ENCODE results near the gene CENPM. TPM values are rescaled to one million over a fixed set of nuclear protein-coding genes. Genes with fewer than 3 reads are reported as not detected.

The CENPM gene
- total RNA-seq, 1 donor from 2014 or later: 1.3 TPM

DNA sequence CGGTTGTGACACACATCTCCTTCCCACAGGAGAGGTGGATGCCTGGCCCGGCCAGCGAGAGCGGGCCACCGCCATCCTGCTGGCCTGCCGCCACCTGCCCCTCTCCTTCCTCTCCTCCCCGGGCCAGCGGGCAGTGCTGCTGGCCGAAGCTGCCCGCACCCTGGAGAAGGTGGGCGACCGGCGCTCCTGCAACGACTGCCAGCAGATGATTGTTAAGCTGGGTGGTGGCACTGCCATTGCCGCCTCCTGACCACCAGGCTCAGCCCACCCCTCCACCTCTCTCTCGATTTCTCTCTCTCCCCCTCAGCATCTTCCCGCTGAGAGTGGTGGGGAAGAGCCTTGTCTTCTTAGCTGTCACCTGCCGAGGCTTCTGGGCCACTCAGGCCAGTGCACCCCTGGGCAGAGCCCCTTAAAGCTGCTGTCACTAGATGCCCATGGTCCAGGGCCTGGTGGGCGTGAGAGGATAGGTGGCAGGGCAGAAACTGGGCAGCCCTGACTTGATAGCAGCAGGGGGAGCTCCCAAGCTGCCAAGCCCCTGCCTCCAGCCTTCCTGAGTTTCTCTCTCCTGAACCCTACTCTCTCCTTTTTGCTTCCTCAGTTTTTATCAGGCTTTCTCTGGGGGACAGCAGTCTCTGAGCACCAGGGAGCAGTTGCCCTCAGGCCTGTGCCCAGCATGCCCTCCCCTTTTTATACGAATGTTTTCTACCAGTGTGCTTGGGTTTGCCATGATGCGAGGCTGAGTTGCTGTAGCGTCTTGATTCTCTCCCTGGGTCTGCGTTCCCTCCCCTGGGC lies 41.3 kb downstream of the CENPM start:
- DNase-seq (no peak), ATAC-seq (no peak)
- peaks cover 3% of the 10 kb centered on the region for H3K4me1 ChIP-seq
- no peak for TF ChIP-seq CTCF (IDR thresholded peaks at IDR 0.05)
- no peaks in the 10 kb centered on the region for H3K9me3 ChIP-seq
- intact Hi-C loops (cut with DNase I): no loop called here
- no peak overlapping the region for H3K4me3 ChIP-seq
- peaks cover 18% of the 10 kb centered on the region for H3K27me3 ChIP-seq
- no peak overlapping the region for H3K27ac ChIP-seq
- peaks cover 44% of the 10 kb centered on the region for H3K36me3 ChIP-seq

GRCh38 chr22:41904450-41905410 lies 42.2 kb downstream of the CENPM start:
- no peak for ATAC-seq
- Histone ChIP-seq H3K27me3 (peaks cover 9% of the 10 kb centered on the region), H3K27ac (no peak overlapping the region), H3K9me3 (no peaks in the 10 kb centered on the region), H3K4me3 (no peak overlapping the region), H3K4me1 (no peaks in the 10 kb centered on the region), H3K36me3 (peaks cover 53% of the 10 kb centered on the region)
- DNase-seq: no peak
- intact Hi-C loops (cut with DNase I): no loop called here
- no peak for TF ChIP-seq CTCF (IDR thresholded peaks at IDR 0.05)

- no peaks in the 10 kb centered on the region for H3K4me1 ChIP-seq
- ATAC-seq: no peak
- no peaks in the 10 kb centered on the region for H3K9me3 ChIP-seq
- TF ChIP-seq CTCF (IDR thresholded peaks at IDR 0.05): no peak
- H3K27me3 ChIP-seq: no peaks in the 10 kb centered on the region
- H3K36me3 ChIP-seq: peaks cover 70% of the 10 kb centered on the region
- no peak overlapping the region for H3K27ac ChIP-seq
- no peak for DNase-seq
- intact Hi-C loops (cut with DNase I): no loop called here
- no peak overlapping the region for H3K4me3 ChIP-seq
Measured at GRCh38 chr22:41902932-41903421, 44.0 kb downstream of the CENPM start.

DNA sequence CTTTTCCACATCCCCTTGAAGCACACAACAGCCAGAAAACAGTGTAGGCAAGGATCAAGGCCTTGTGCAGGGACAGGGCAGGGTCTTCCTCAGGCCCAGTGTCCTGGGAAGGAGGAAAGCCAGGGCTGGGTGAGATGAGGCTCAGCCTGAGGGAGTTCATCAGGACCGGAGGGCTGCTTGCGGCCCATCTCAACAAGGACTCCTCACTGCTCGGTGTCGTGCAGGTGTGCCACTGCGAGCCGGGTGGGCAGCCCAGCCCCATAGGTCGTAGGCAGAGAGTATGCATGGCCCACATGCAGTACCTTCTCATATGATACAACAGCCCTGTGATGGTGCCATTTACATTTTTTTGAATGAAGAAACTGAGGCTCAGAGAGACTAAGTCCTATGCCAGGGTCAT lies 44.9 kb downstream of the CENPM start:
- H3K27me3 ChIP-seq: no peaks in the 10 kb centered on the region
- no peak overlapping the region for H3K4me3 ChIP-seq
- no peak for TF ChIP-seq CTCF (IDR thresholded peaks at IDR 0.05)
- intact Hi-C loops (cut with DNase I): no loop called here
- no peak overlapping the region for H3K27ac ChIP-seq
- no peaks in the 10 kb centered on the region for H3K4me1 ChIP-seq
- peaks cover 80% of the 10 kb centered on the region for H3K36me3 ChIP-seq
- no peak for ATAC-seq
- DNase-seq: no peak
- H3K9me3 ChIP-seq: no peaks in the 10 kb centered on the region

DNA sequence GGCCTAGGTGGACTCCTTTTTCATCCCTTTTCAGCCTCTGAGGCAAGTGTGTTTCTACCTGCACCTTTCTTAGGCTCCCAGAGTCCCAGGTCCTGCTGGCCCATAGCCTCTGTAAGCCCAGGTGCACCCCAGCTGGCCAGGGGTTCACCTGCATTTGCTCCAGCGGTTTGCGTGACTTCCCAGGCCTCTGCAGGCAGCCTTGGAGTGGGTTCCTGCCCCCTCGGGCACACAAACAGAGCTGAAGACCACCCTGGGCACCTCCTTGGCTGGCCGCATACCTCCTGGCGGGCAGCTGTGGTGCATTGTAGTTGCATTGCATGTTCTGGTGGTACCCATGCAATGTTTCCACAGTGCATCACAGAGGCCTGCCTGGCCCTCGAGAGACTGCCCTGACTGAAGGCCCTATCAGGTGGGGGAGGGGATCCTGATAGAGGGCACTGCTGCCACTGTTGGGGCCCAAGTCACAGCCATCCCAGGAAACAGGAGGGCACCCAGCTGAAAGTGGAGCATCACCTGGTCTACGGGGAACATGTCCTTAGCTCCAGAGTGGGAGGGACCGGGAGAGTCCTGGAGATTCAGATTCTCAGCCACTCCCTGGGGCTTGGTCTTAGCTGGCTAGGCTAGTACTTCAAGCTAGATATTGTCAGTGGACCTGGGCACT lies 46.2 kb downstream of the CENPM start:
- no peak overlapping the region for H3K4me3 ChIP-seq
- no peaks in the 10 kb centered on the region for H3K4me1 ChIP-seq
- TF ChIP-seq CTCF (IDR thresholded peaks at IDR 0.05): no peak
- H3K27me3 ChIP-seq: no peaks in the 10 kb centered on the region
- H3K27ac ChIP-seq: no peak overlapping the region
- no peak for ATAC-seq
- peaks cover 91% of the 10 kb centered on the region for H3K36me3 ChIP-seq
- DNase-seq: no peak
- H3K9me3 ChIP-seq: no peaks in the 10 kb centered on the region
- intact Hi-C loops (cut with DNase I): no loop called here

Measured in upper lobe of right lung (tissue), 1 donor.